GM12878 (cell line): Measurements from ENCODE around the gene MAPRE3. TPM values are rescaled to one million over a fixed set of nuclear protein-coding genes. Genes with fewer than 3 reads are reported as not detected.

Experiments
- ASH2L ChIP-seq: fragments of 300-600, 200-600 bp; sonication (generic); IDR thresholded peaks from 2 replicates; pipeline ENCODE4 v1.6.1; 2017; ENCODE audit warnings: low read depth, mild to moderate bottlenecking, borderline replicate concordance
- BCL11A ChIP-seq: IDR thresholded peaks from 2 replicates; pipeline ENCODE4 v1.6.1; 2011; ENCODE audit warnings: low read depth, low read length
- BRCA1 ChIP-seq: IDR thresholded peaks from 2 replicates; pipeline ENCODE4 v1.6.1; 2011; ENCODE audit warnings: low read depth, low read length, improper control_type of control experiment
- CHD1 ChIP-seq: IDR thresholded peaks from 2 replicates; pipeline ENCODE4 v1.6.1; 2012; ENCODE audit warnings: low read depth, low read length, improper control_type of control experiment
- CUX1 ChIP-seq: IDR thresholded peaks from 2 replicates; pipeline ENCODE4 v1.6.1; 2012; ENCODE audit warnings: improper control_type of control experiment, low read depth, low read length; ENCODE audit not compliant: insufficient replicate concordance
- ETV6 ChIP-seq, 2 experiments: fragments of 450-650 bp in 1 of 2; IDR thresholded peaks in 1 of 2; conservative IDR thresholded peaks in 1 of 2; 2 replicates each; pipeline ENCODE4 v1.6.1; 2014; ENCODE audit warnings: antibody characterized with exemption in 1 of 2, borderline replicate concordance in 1 of 2, low read depth in 1 of 2, mild to moderate bottlenecking in 1 of 2, moderate library complexity in 1 of 2
- FOS ChIP-seq: IDR thresholded peaks from 3 replicates; pipeline ENCODE4 v1.6.1; 2011; ENCODE audit warnings: borderline replicate concordance; ENCODE audit not compliant: insufficient read length; ENCODE audit errors: extremely low read depth
- GABPA ChIP-seq: IDR thresholded peaks from 2 replicates; pipeline ENCODE4 v1.6.1; 2014; ENCODE audit warnings: antibody characterized with exemption, low read depth, mild to moderate bottlenecking, inconsistent platforms
- HDGF ChIP-seq: fragments of 450-650 bp; IDR thresholded peaks from 2 replicates; pipeline ENCODE4 v1.6.1; 2016; ENCODE audit warnings: antibody characterized with exemption
- KLF5 ChIP-seq: fragments of 450-650 bp; IDR thresholded peaks from 2 replicates; pipeline ENCODE4 v1.6.1; 2014; ENCODE audit warnings: mild to moderate bottlenecking; ENCODE audit not compliant: partially characterized antibody
- MTA2 ChIP-seq: fragments of 450-650 bp; IDR thresholded peaks from 2 replicates; pipeline ENCODE4 v1.6.1; 2016; ENCODE audit warnings: low read depth, mild to moderate bottlenecking, moderate library complexity
- MXI1 ChIP-seq: fragments of 150-350 bp; IDR thresholded peaks from 2 replicates; pipeline ENCODE4 v1.6.1; 2011; ENCODE audit warnings: low read depth, mild to moderate bottlenecking, inconsistent platforms, low read length, improper control_type of control experiment
- NBN ChIP-seq: fragments of 450-650 bp; IDR thresholded peaks from 2 replicates; pipeline ENCODE4 v1.6.1; 2016
- NFYB ChIP-seq: IDR thresholded peaks from 2 replicates; pipeline ENCODE4 v1.6.1; 2011; ENCODE audit warnings: low read depth, mild to moderate bottlenecking, low read length, improper control_type of control experiment, moderate library complexity; ENCODE audit not compliant: insufficient read depth
- NKRF ChIP-seq: fragments of 450-650 bp; conservative IDR thresholded peaks from 2 replicates; pipeline ENCODE4 v1.6.1; 2017; ENCODE audit warnings: mild to moderate bottlenecking, moderate library complexity
- PAX5 ChIP-seq: IDR thresholded peaks from 2 replicates; pipeline ENCODE4 v1.6.1; 2011; ENCODE audit warnings: low read depth, low read length, borderline replicate concordance
- PKNOX1 ChIP-seq: fragments of 450-650 bp; IDR thresholded peaks from 2 replicates; pipeline ENCODE4 v1.6.1; 2016; ENCODE audit warnings: mild to moderate bottlenecking
- POLR2A ChIP-seq: IDR thresholded peaks from 2 replicates; pipeline ENCODE4 v1.6.1; 2011; ENCODE audit warnings: low read depth, mild to moderate bottlenecking, low read length
- POLR2AphosphoS2 ChIP-seq: IDR thresholded peaks from 2 replicates; pipeline ENCODE4 v1.6.1; 2011; ENCODE audit warnings: low read depth, mild to moderate bottlenecking, low read length, improper control_type of control experiment, moderate library complexity
- RAD51 ChIP-seq: fragments of 450-650 bp; IDR thresholded peaks from 2 replicates; pipeline ENCODE4 v1.6.1; 2016; ENCODE audit warnings: moderate library complexity, mild to moderate bottlenecking, inconsistent platforms
- SMARCA5 ChIP-seq: fragments of 450-650 bp; IDR thresholded peaks from 2 replicates; pipeline ENCODE4 v1.6.1; 2017; ENCODE audit warnings: mild to moderate bottlenecking
- STAT3 ChIP-seq: IDR thresholded peaks from 2 replicates; pipeline ENCODE4 v1.6.1; 2011; ENCODE audit warnings: low read depth, low read length, improper control_type of control experiment
- YBX1 ChIP-seq: fragments of 450-650 bp; IDR thresholded peaks from 2 replicates; pipeline ENCODE4 v1.6.1; 2016; ENCODE audit warnings: antibody characterized with exemption
- YY1 ChIP-seq: IDR thresholded peaks from 2 replicates; pipeline ENCODE4 v1.6.1; 2011; ENCODE audit warnings: low read depth, mild to moderate bottlenecking, low read length
- ZNF274 ChIP-seq: IDR thresholded peaks from one replicate; pipeline ENCODE4 v1.8.0; 2011; ENCODE audit not compliant: insufficient read length, insufficient read depth
- polyA plus RNA-seq, 11 experiments: library from polyadenylated mRNA; depleted of rRNA in 4 of 11; unstranded in 6 of 11; stranded (reverse) in 5 of 11; fragments of >200 nt; fragmentation: Nextera tagmentation in 4 of 11; fragmentation: Illumina TruSeq in 1 of 11; extraction: Ambion mirVana in 4 of 11; extraction: Trizol in 1 of 11; gene quantifications; 1 replicate in 1 of 11; 2 replicates in 10 of 11; pipeline versions ENCODE4 v1.2.1 to v1.2.3, GENCODE V29; 2011 to 2016; ENCODE audit warnings: inconsistent platforms in 2 of 11, missing spikeins in 2 of 11, low read depth in 1 of 11
- total RNA-seq, 4 experiments: library from RNA; depleted of rRNA in 3 of 4; stranded (reverse); fragments of >200 nt in 3 of 4; fragmentation: Illumina TruSeq in 1 of 4; extraction: Trizol in 1 of 4; gene quantifications; 2 replicates each; pipeline versions ENCODE4 v1.2.1 to v1.2.3, GENCODE V29; 2013 to 2021

The MAPRE3 gene
- total and polyA plus RNA-seq, 10 of the 15 experiments (the other 5 are each of a cell fraction or from before 2014, with no cell fraction given) = 0.03 to 1.3 (median 0.73) TPM; not detected in 1

GRCh38 chr2:27032495-27033252, 62.2 kb downstream of the MAPRE3 start, which contains the start of gene TMEM214 (continued):
- TF ChIP-seq ZNF274 (no peak), POLR2AphosphoS2 (peak; percentile 69; the same call in 1 of the 2 replicates), NKRF (peak; percentile 64; the same call in 1 of the 2 replicates), CHD1 (peak; percentile 86; the same call in 1 of the 2 replicates), CUX1 (peak; percentile 97), MTA2 (no peak), SMARCA5 (no peak), POLR2A (peak; percentile 95), MXI1 (peak; percentile 80), ETV6 (conservative IDR thresholded peaks at IDR 0.05 in 1 of 2, IDR thresholded peaks at IDR 0.05 in 1 of 2; ENCODE audit: borderline replicate concordance in 1 of 2, low read depth in 1 of 2) (no peak), STAT3 (no peak), BRCA1 (no peak), FOS (no peak), NBN (no peak), YBX1 (no peak), HDGF (no peak; the same call in 1 of the 2 replicates), ASH2L (no peak), GABPA (no peak), BCL11A (no peak), RAD51 (no peak), KLF5 (no peak), PAX5 (0 out of 2 replicates have a peak, but pooled peaks have one; percentile 14), PKNOX1 (peak; percentile 85), NFYB (no peak), YY1 (peak; percentile 88)
